ENCODE measurements around the gene SORCS3.

SORCS3 gene

GRCh38 chr10:104614245-104614831, 26.8 kb upstream of the SORCS3 start:
- Histone ChIP-seq H3K27me3 (ENCODE audit: insufficient read depth, low read length, poor library complexity) (no peaks in the 10 kb centered on the region), H3K4me1 (ENCODE audit: insufficient read depth, low read length) (no peaks in the 10 kb centered on the region), H4K20me1 (ENCODE audit: insufficient read depth, low read length) (no peaks in the 10 kb centered on the region), H2AFZ (ENCODE audit: low read depth, low read length) (no peak overlapping the region), H3K9ac (ENCODE audit: low read depth, low read length) (no peak overlapping the region), H3K4me3 (ENCODE audit: low read depth in 1 of 2, low read length in 2 of 2) (no peak overlapping the region), H3K4me2 (ENCODE audit: insufficient read depth, low read length) (no peak overlapping the region), H3K79me2 (ENCODE audit: insufficient read depth, low read length) (no peaks in the 10 kb centered on the region), H3K9me3 (ENCODE audit: insufficient read depth, low read length, severe bottlenecking) (peaks cover 7% of the 10 kb centered on the region), H3K36me3 (ENCODE audit: insufficient read depth, low read length) (no peaks in the 10 kb centered on the region), H3K27ac (ENCODE audit: low read length) (no peak overlapping the region)
- TF ChIP-seq EZH2 (IDR thresholded peaks at IDR 0.05; ENCODE audit: borderline replicate concordance, low read depth, low read length, severe bottlenecking) (no peak), CTCF (IDR thresholded peaks at IDR 0.05; ENCODE audit: borderline replicate concordance, extremely low read depth, low read length, poor library complexity, severe bottlenecking) (peak; percentile 58)
- ATAC-seq (ENCODE audit: insufficient read depth, low read depth) (peak; percentile 60; the same call in 2 of the 3 replicates), DNase-seq (peak; percentile 33)

GRCh38 chr10:104615136-104615535, 26.0 kb upstream of the SORCS3 start:
- Histone ChIP-seq H4K20me1 (ENCODE audit: insufficient read depth, low read length) (no peaks in the 10 kb centered on the region), H3K4me1 (ENCODE audit: insufficient read depth, low read length) (no peaks in the 10 kb centered on the region), H2AFZ (ENCODE audit: low read depth, low read length) (no peak overlapping the region), H3K9ac (ENCODE audit: low read depth, low read length) (no peak overlapping the region), H3K4me2 (ENCODE audit: insufficient read depth, low read length) (no peak overlapping the region), H3K27me3 (ENCODE audit: insufficient read depth, low read length, poor library complexity) (no peaks in the 10 kb centered on the region), H3K79me2 (ENCODE audit: insufficient read depth, low read length) (no peaks in the 10 kb centered on the region), H3K36me3 (ENCODE audit: insufficient read depth, low read length) (no peaks in the 10 kb centered on the region), H3K4me3 (ENCODE audit: low read depth in 1 of 2, low read length in 2 of 2) (no peak overlapping the region), H3K27ac (ENCODE audit: low read length) (no peak overlapping the region), H3K9me3 (ENCODE audit: insufficient read depth, low read length, severe bottlenecking) (peaks cover 7% of the 10 kb centered on the region)
- no peak for DNase-seq
- no peak for TF ChIP-seq CTCF (IDR thresholded peaks at IDR 0.05; ENCODE audit: borderline replicate concordance, extremely low read depth, low read length, poor library complexity, severe bottlenecking)
- TF ChIP-seq EZH2 (IDR thresholded peaks at IDR 0.05; ENCODE audit: borderline replicate concordance, low read depth, low read length, severe bottlenecking), result no peak
- ATAC-seq (ENCODE audit: insufficient read depth, low read depth), result no peak

GRCh38 chr10:104617831-104618230, 23.3 kb upstream of the SORCS3 start:
- no peaks in the 10 kb centered on the region for H3K27me3 ChIP-seq (ENCODE audit: insufficient read depth, low read length, poor library complexity)
- H3K27ac ChIP-seq (ENCODE audit: low read length), result no peak overlapping the region
- H3K9me3 ChIP-seq (ENCODE audit: insufficient read depth, low read length, severe bottlenecking), result no peaks in the 10 kb centered on the region
- H3K4me2 ChIP-seq (ENCODE audit: insufficient read depth, low read length), result no peak overlapping the region
- ATAC-seq (ENCODE audit: insufficient read depth, low read depth) (no peak), DNase-seq (no peak)
- H3K4me1 ChIP-seq (ENCODE audit: insufficient read depth, low read length), result no peaks in the 10 kb centered on the region
- H3K79me2 ChIP-seq (ENCODE audit: insufficient read depth, low read length), result no peaks in the 10 kb centered on the region
- H3K36me3 ChIP-seq (ENCODE audit: insufficient read depth, low read length), result no peaks in the 10 kb centered on the region
- H2AFZ ChIP-seq (ENCODE audit: low read depth, low read length), result no peak overlapping the region
- no peak overlapping the region for H3K9ac ChIP-seq (ENCODE audit: low read depth, low read length)
- H4K20me1 ChIP-seq (ENCODE audit: insufficient read depth, low read length), result no peaks in the 10 kb centered on the region
- no peak overlapping the region for H3K4me3 ChIP-seq (ENCODE audit: low read depth in 1 of 2, low read length in 2 of 2)
- TF ChIP-seq CTCF (IDR thresholded peaks at IDR 0.05; ENCODE audit: borderline replicate concordance, extremely low read depth, low read length, poor library complexity, severe bottlenecking) (no peak), EZH2 (IDR thresholded peaks at IDR 0.05; ENCODE audit: borderline replicate concordance, low read depth, low read length, severe bottlenecking) (no peak)
